SKM-1 treated with dmso at 0.1 percent for 144 hours (cell line): ENCODE measurements around the gene CDCA4.

Experiments used
- DNase-seq: peaks from one replicate; lab custom pipeline; 2025; ENCODE audit not compliant: unreplicated experiment; lab: John Stamatoyannopoulos, UW

CDCA4 gene

GRCh38 chr14:105020815-105021655 is at the start of gene CDCA4:
TSS of gene CDCA4 (minus strand) at chr14:105021083. CDS start at chr14:105011929, 9,154 bp downstream.
- peak; percentile 92 for DNase-seq

DNA sequence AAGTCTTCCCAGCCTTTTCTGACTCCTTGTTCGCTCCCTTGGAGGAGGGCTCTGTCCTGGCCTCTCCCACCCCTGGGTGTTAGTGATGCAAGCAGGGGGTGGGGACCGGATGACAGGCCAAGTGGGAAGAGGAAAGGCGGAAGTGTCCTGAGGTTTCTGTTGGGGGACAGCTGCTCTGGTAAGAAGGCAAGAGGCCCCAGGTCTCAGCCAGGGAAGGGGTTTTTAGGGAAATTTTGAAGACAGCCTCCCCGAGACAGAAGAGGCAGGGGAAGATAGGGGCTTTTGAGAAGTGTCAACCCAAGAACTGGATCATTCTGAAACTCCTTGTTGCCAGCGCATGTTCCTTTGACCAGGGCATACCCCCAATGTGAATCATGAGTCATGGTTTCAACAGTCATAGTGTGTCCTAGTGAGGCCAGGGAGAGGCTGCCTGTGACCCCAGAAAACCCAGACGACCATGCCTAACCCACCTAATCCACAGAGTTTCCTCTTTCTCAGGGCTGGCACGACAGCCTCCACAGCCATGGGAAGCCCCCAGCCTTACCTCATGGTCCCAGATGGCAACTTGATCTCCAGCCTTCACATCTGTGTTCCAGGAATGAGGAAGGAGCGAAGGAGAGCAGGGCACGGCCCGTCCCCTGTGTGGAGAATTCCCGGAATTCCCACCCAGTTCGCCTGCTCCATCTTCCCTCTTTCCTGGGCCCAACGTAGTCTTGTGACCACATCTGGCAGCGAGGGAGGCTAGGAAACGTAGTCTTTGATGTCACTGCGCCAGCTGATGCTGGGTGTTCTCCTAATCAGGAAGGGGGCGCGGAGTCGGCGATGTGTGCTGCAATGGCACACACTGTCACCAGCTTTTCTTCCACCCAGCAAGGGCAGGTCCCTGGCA is 49.2 kb upstream of the CDCA4 start:
- DNase-seq: peak; percentile 41

- DNase-seq: no peak
Measured at GRCh38 chr14:105069522-105069870, 48.6 kb upstream of the CDCA4 start.

DNA sequence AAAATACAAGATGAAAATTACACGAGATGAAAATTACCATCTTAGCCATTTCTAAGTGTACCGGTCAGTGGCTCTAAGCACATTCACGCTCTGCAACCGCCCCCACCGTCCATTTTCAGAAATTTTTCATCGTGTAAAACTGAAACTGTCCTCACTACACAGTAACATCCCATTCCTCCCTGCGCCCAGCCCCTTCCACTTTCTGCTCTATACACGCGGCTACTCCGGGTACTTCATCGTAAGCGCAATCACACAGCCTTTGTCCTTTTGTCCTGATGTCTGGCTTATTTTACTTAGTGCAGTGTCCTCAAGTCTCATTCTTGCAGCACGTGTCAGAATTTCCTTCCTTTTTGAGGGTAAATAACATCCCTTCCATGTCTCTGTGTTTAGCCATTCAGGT is 47.9 kb upstream of the CDCA4 start:
- no peak for DNase-seq

DNA sequence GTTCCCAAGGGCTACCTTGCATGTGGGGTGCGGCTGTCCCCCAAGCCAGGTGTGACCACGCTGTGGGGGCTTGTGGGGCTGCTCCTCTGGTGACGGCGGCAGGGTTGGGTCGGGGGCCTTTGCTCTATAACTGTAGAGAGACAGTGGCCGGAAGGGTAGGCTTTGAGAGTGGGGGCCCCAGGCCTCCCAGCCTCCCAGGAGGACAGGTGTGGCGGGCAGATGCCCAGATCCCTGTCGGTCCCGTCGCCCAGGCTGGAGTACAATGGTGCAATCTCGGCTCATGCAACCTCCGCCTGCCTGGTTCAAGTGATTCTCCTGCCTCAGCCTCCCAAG is 47.1 kb upstream of the CDCA4 start:
- DNase-seq: no peak

- no peak for DNase-seq
Measured at GRCh38 chr14:105067140-105067968, 46.5 kb upstream of the CDCA4 start.

DNA sequence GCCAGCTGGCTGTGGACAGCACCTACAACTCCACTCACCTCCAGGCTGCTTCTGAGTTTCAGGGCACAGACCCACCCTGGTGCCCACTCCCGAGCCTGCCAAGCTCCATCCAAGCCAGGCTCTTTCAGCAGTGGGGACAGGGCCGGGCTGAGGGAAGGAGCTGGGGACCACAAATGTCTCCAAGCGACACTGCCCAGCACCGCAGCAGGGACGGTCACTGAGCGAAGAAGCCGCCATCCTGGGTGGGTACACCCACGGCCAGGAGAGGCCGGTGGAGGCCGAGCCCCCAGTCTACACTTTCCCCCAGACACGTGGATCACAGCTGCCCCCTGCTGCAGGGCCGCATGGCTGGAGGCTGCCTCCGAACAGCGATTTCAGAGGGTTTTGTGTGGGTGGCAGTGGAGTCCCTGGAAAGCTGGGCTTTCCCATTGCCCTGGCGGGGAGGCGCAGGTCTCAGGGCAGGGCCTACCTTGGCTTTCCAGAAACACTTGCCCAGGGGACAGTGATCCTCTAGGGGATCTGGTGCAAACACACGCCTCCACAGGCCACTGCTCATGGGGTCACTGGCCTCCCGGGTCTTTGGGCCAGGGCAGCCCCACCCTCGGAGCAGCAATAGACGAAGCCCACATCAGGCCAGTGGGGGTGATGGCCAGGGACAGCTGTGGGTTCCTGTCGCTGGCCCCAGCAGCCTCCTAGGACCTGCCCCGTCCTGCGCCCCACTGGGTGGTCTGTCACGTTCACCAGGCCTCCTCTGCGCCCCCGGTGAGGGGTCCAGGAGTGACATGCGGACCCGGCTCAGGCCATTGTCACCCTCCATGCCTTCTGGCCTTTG is 45.6 kb upstream of the CDCA4 start:
- no peak for DNase-seq

- peak; percentile 91 for DNase-seq
Measured at GRCh38 chr14:105065280-105066228, 44.7 kb upstream of the CDCA4 start, which contains the start of gene GPR132. TSS of gene GPR132 (minus strand) at chr14:105065430. CDS start at chr14:105055420, 10,010 bp downstream.

- no peak for DNase-seq
Measured at GRCh38 chr14:105064721-105065143, 43.8 kb upstream of the CDCA4 start.

GRCh38 chr14:105064001-105064400 is 43.1 kb upstream of the CDCA4 start:
- DNase-seq: no peak

GRCh38 chr14:105063506-105063905 is 42.6 kb upstream of the CDCA4 start:
- DNase-seq: peak; percentile 37

DNA sequence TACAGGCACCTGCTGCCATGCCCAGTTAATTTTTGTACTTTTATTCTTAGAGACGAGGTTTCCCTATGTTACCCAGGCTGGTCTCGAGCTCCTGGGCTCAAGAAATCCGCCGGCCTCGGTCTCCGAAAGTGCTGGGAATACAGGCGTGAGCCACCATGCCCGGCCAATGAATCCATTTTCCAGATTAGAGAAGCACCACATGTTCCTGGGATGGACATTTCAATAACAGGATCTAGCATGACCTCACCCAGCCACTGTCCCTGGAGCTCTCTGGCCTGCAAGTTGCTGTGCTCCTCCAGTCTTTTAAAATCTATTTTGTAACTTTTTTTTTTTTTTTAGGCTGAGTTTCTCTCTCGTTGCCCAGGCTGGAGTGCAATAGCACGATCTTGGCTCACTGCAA is 42.2 kb upstream of the CDCA4 start:
- no peak for DNase-seq

DNA sequence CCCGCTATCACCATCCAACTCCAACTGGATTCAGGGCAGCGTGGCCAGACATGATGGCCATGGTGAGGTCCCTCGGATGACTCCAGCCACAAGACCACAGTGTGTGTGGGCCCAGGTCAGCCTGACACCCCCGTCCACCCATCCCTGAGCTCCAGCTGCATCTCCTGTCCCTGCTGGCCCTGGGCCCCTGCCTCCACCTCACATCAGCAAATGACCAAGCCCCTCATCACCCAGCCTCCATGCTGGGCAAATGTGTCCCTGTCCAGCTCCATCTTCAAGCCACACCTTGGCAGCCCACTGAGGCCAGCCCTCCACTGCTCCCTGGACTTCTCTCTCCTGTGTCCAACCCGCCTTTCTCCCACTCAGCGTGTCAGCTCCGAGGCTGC is 41.2 kb upstream of the CDCA4 start:
- DNase-seq: no peak

GRCh38 chr14:105061428-105062047 is 40.7 kb upstream of the CDCA4 start:
- DNase-seq: no peak

- peak; percentile 64 for DNase-seq
Measured at GRCh38 chr14:105060751-105061427, 40.0 kb upstream of the CDCA4 start.

GRCh38 chr14:105059925-105060565 is 39.2 kb upstream of the CDCA4 start:
- no peak for DNase-seq

- DNase-seq: no peak
Measured at GRCh38 chr14:105059035-105059924, 38.4 kb upstream of the CDCA4 start.
